GM23338 (cell line): ENCODE measurements around the gene OASL. TPM values are rescaled to one million over a fixed set of nuclear protein-coding genes. Genes with fewer than 3 reads are reported as not detected.

Experiments used
- ATAC-seq: fragments of 200-7000 bp; cut with Tn5 transposase; 3 replicates; pipeline ENCODE4 v1.9.1; 2020
- DNase-seq: peaks from one replicate; pipeline ENCODE4 v3.0.0-alpha.2; 2015; ENCODE audit warnings: low spot score
- H2AFZ ChIP-seq: fragments of 200-600 bp; sonication (generic); 2 replicates; pipeline ENCODE4 v1.8.0; 2016; ENCODE audit warnings: antibody characterized with exemption, mild to moderate bottlenecking, moderate library complexity
- H3F3A ChIP-seq: fragments of 200-600 bp; sonication (generic); replicated peaks from 2 replicates; pipeline ENCODE4 v1.8.0; 2017; ENCODE audit warnings: antibody characterized with exemption, mixed run types, low read depth
- H3K27ac ChIP-seq: fragments of 200-600 bp; sonication (generic); 2 replicates; pipeline ENCODE4 v1.6.1; 2016; ENCODE audit warnings: low read depth
- H3K27me3 ChIP-seq: fragments of 200-600 bp; sonication (generic); 2 replicates; pipeline ENCODE4 v1.8.0; 2016; ENCODE audit warnings: mild to moderate bottlenecking, mixed run types, moderate library complexity; ENCODE audit not compliant: insufficient read depth
- H3K36me3 ChIP-seq: fragments of 200-600 bp; sonication (generic); 2 replicates; pipeline ENCODE4 v1.8.0; 2016; ENCODE audit warnings: mild to moderate bottlenecking; ENCODE audit not compliant: insufficient read depth
- H3K4me1 ChIP-seq: fragments of 200-600 bp; sonication (generic); 2 replicates; pipeline ENCODE4 v1.8.0; 2016; ENCODE audit warnings: mild to moderate bottlenecking, moderate library complexity; ENCODE audit not compliant: insufficient read depth
- H3K4me2 ChIP-seq: fragments of 200-600 bp; sonication (generic); 2 replicates; pipeline ENCODE4 v1.7.1; 2017; ENCODE audit warnings: mixed run types
- H3K4me3 ChIP-seq: fragments of 200-600 bp; sonication (generic); 2 replicates; pipeline ENCODE4 v1.6.1; 2016; ENCODE audit warnings: mixed run types
- H3K79me2 ChIP-seq: fragments of 200-600 bp; sonication (generic); replicated peaks from 2 replicates; pipeline ENCODE4 v1.8.0; 2017; ENCODE audit warnings: mild to moderate bottlenecking; ENCODE audit not compliant: insufficient read depth
- H3K9me2 ChIP-seq: fragments of 200-600 bp; sonication (generic); 2 replicates; pipeline ENCODE4 v1.8.0; 2017; ENCODE audit not compliant: insufficient read depth
- H4K20me1 ChIP-seq: fragments of 200-600 bp; sonication (generic); replicated peaks from 2 replicates; pipeline ENCODE4 v1.8.0; 2017; ENCODE audit warnings: mild to moderate bottlenecking; ENCODE audit not compliant: insufficient read depth
- H3K27ac Mint-ChIP-seq: 2 replicates; pipeline ENCODE4 v1.8.0; 2020; ENCODE audit warnings: inconsistent platforms, mild to moderate bottlenecking, moderate library complexity, mixed read lengths
- H3K27me3 Mint-ChIP-seq: 3 replicates; pipeline ENCODE4 v1.8.0; 2022; ENCODE audit warnings: low read depth, mild to moderate bottlenecking, moderate library complexity, mixed read lengths, inconsistent platforms; ENCODE audit not compliant: insufficient read depth, poor library complexity
- H3K36me3 Mint-ChIP-seq: 3 replicates; pipeline ENCODE4 v1.8.0; 2021; ENCODE audit warnings: low read depth, mild to moderate bottlenecking, inconsistent platforms, moderate library complexity, mixed read lengths
- H3K4me1 Mint-ChIP-seq: 3 replicates; pipeline ENCODE4 v1.8.0; 2020; ENCODE audit warnings: mild to moderate bottlenecking, inconsistent platforms, mixed read lengths
- H3K4me3 Mint-ChIP-seq: 3 replicates; pipeline ENCODE4 v1.8.0; 2021; ENCODE audit warnings: moderate library complexity, mild to moderate bottlenecking, inconsistent platforms, mixed read lengths
- H3K9me3 Mint-ChIP-seq: 3 replicates; pipeline ENCODE4 v1.8.0; 2020; ENCODE audit warnings: moderate library complexity, mild to moderate bottlenecking, inconsistent platforms, mixed read lengths
- CREB1 ChIP-seq: fragments of 250-450 bp; sonication (Bioruptor Pico); IDR thresholded peaks from 2 replicates; pipeline ENCODE4 v1.5.0; 2020; ENCODE audit warnings: low read depth, mild to moderate bottlenecking, moderate library complexity
- CTCF ChIP-seq, 2 experiments: fragments of 200-600 bp in 1 of 2; sonication (generic) in 1 of 2; conservative IDR thresholded peaks; 2 replicates each; pipeline versions ENCODE4 v1.5.1 to v1.6.1; 2016 to 2017; ENCODE audit warnings: antibody characterized with exemption in 2 of 2, low read depth in 2 of 2, mild to moderate bottlenecking in 2 of 2, moderate library complexity in 1 of 2
- ETS1 ChIP-seq: IDR thresholded peaks from 2 replicates; pipeline ENCODE4 v1.6.1; 2016; ENCODE audit warnings: antibody characterized with exemption
- EZH2 ChIP-seq: fragments of 200-600 bp; sonication (generic); IDR thresholded peaks from one replicate; pipeline ENCODE4 v1.8.0; 2017; ENCODE audit warnings: antibody characterized with exemption, mild to moderate bottlenecking, low read depth; ENCODE audit not compliant: unreplicated experiment
- EZH2phosphoT487 ChIP-seq: fragments of 200-600 bp; sonication (generic); IDR thresholded peaks from one replicate; pipeline ENCODE4 v1.8.1; 2018; ENCODE audit warnings: antibody characterized with exemption; ENCODE audit not compliant: unreplicated experiment
- JUNB ChIP-seq: IDR thresholded peaks from one replicate; pipeline ENCODE4 v1.6.1; 2016; ENCODE audit warnings: antibody characterized with exemption; ENCODE audit not compliant: unreplicated experiment
- NANOG ChIP-seq: IDR thresholded peaks from 2 replicates; pipeline ENCODE4 v1.6.1; 2016; ENCODE audit warnings: antibody characterized with exemption, borderline replicate concordance
- POLR2AphosphoS5 ChIP-seq: IDR thresholded peaks from 2 replicates; pipeline ENCODE4 v1.6.1; 2016; ENCODE audit warnings: antibody characterized with exemption, low read depth
- REST ChIP-seq: IDR thresholded peaks from one replicate; pipeline ENCODE4 v1.6.1; 2018; ENCODE audit warnings: antibody characterized with exemption; ENCODE audit not compliant: unreplicated experiment
- STAT1 ChIP-seq: IDR thresholded peaks from one replicate; pipeline ENCODE4 v1.6.1; 2016; ENCODE audit warnings: antibody characterized with exemption; ENCODE audit not compliant: unreplicated experiment
- ZNF114 ChIP-seq: fragments of 250-450 bp; sonication (Bioruptor Pico); IDR thresholded peaks from 2 replicates; pipeline ENCODE4 v1.5.0; 2020; ENCODE audit warnings: mild to moderate bottlenecking, moderate library complexity
- ZNF331 ChIP-seq: fragments of 250-450 bp; sonication (Bioruptor Pico); IDR thresholded peaks from 2 replicates; pipeline ENCODE4 v1.5.0; 2020; ENCODE audit warnings: low read depth, mild to moderate bottlenecking, moderate library complexity
- ZNF462 ChIP-seq: fragments of 250-450 bp; sonication (Bioruptor Pico); IDR thresholded peaks from 2 replicates; pipeline ENCODE4 v1.5.0; 2020; ENCODE audit warnings: mild to moderate bottlenecking, moderate library complexity
- polyA plus RNA-seq: library from polyadenylated mRNA; unstranded; fragments of >200 nt; fragmentation: Nextera tagmentation; extraction: Ambion mirVana; gene quantifications from 2 replicates; pipeline ENCODE4 v1.2.1, GENCODE V29; 2016
- total RNA-seq: library from RNA; depleted of rRNA; stranded (reverse); fragments of >200 nt; shearing (Covaris generic); gene quantifications from 2 replicates; pipeline ENCODE4 v1.2.3, GENCODE V29; 2014

Gene OASL
- total and polyA plus RNA-seq, 2 experiments from 2014 or later: not detected

GRCh38 chr12:121021754-121022153 lies 17.3 kb downstream of the OASL start:
- H3K79me2 ChIP-seq: no peaks in the 10 kb centered on the region
- no peaks in the 10 kb centered on the region for H3K4me1 ChIP-seq
- H3K27ac ChIP-seq: no peak overlapping the region
- H3K36me3 ChIP-seq: no peaks in the 10 kb centered on the region
- H3K4me1 Mint-ChIP-seq: no peaks in the 10 kb centered on the region
- H3K36me3 Mint-ChIP-seq: no peaks in the 10 kb centered on the region
- no peaks in the 10 kb centered on the region for H3K9me2 ChIP-seq
- no peak overlapping the region for H3K4me3 ChIP-seq
- TF ChIP-seq EZH2 (no peak), ETS1 (no peak), JUNB (no peak), STAT1 (no peak), EZH2phosphoT487 (no peak), CTCF (conservative IDR thresholded peaks at IDR 0.05; ENCODE audit: low read depth in 2 of 2) (no peak), REST (no peak), ZNF114 (CRISPR knock-in tag) (no peak), ZNF331 (no peak), NANOG (no peak), CREB1 (CRISPR knock-in tag) (no peak), POLR2AphosphoS5 (no peak), ZNF462 (CRISPR knock-in tag) (no peak)
- no peak for DNase-seq
- peaks cover 11% of the 10 kb centered on the region for H3K27me3 Mint-ChIP-seq
- no peak overlapping the region for H2AFZ ChIP-seq
- H3K9me3 Mint-ChIP-seq: no peaks in the 10 kb centered on the region
- H4K20me1 ChIP-seq: no peaks in the 10 kb centered on the region
- no peaks in the 10 kb centered on the region for H3K27me3 ChIP-seq
- ATAC-seq: no peak
- no peak overlapping the region for H3K27ac Mint-ChIP-seq
- no peak overlapping the region for H3K4me2 ChIP-seq
- H3F3A ChIP-seq: no peaks in the 10 kb centered on the region
- H3K4me3 Mint-ChIP-seq: no peak overlapping the region
